Epithelial cell of proximal tubule (primary cell): ENCODE data around the gene CYTIP. TPM values are rescaled to one million over a fixed set of nuclear protein-coding genes. Genes with fewer than 3 reads are reported as not detected.
A peak's percentile ranks its signal among the peaks of the same experiment; 100 is the strongest.
"Not testable (repeated sequence)": the region's sequence is repeated elsewhere in the genome, so short reads cannot be mapped to it uniquely, and the experiment has no call there.

ENCODE experiments used
- DNase-seq: peaks from one replicate; pipeline ENCODE4 v3.0.0-alpha.2; 2011; ENCODE audit warnings: low read depth
- H3K4me3 ChIP-seq: 2 replicates; pipeline ENCODE4 v1.5.1; 2011; ENCODE audit warnings: low read depth, mild to moderate bottlenecking, low read length
- total RNA-seq: library from RNA; depleted of rRNA; stranded (reverse); fragments of >200 nt; gene quantifications from 2 replicates; pipeline ENCODE4 v1.2.3, GENCODE V29; 2015
- TF ChIP-seq, protein P1 (sequence below): conservative IDR thresholded peaks from 2 replicates; pipeline ENCODE4 v1.5.1; 2012; ENCODE audit warnings: low read depth, mild to moderate bottlenecking, low read length

The CYTIP gene
- total RNA-seq, 1 donor from 2014 or later: 1.3 TPM

DNA sequence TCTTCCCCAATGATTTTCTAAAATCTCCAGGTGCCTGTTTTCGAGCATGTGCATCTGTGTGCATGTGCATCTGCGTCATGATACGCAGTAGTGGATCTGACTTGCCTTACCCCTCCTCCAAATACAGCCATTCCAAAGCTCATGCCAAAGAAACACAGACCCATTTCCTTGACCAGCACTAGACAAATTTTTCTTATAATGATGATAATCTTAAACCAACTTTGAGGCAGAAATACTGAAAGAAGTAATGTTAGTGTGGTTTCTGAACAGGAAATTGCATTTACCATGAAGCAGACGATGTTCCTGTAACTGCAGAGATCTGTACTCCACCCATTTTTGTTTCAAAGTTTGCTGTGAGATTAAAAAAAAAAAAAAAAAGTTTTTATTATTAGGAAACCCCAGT is 25.6 kb downstream of the CYTIP start:
- DNase-seq: no peak
- H3K4me3 ChIP-seq: no peak overlapping the region
- TF ChIP-seq, protein P1, sequence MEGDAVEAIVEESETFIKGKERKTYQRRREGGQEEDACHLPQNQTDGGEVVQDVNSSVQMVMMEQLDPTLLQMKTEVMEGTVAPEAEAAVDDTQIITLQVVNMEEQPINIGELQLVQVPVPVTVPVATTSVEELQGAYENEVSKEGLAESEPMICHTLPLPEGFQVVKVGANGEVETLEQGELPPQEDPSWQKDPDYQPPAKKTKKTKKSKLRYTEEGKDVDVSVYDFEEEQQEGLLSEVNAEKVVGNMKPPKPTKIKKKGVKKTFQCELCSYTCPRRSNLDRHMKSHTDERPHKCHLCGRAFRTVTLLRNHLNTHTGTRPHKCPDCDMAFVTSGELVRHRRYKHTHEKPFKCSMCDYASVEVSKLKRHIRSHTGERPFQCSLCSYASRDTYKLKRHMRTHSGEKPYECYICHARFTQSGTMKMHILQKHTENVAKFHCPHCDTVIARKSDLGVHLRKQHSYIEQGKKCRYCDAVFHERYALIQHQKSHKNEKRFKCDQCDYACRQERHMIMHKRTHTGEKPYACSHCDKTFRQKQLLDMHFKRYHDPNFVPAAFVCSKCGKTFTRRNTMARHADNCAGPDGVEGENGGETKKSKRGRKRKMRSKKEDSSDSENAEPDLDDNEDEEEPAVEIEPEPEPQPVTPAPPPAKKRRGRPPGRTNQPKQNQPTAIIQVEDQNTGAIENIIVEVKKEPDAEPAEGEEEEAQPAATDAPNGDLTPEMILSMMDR: no peak

DNA sequence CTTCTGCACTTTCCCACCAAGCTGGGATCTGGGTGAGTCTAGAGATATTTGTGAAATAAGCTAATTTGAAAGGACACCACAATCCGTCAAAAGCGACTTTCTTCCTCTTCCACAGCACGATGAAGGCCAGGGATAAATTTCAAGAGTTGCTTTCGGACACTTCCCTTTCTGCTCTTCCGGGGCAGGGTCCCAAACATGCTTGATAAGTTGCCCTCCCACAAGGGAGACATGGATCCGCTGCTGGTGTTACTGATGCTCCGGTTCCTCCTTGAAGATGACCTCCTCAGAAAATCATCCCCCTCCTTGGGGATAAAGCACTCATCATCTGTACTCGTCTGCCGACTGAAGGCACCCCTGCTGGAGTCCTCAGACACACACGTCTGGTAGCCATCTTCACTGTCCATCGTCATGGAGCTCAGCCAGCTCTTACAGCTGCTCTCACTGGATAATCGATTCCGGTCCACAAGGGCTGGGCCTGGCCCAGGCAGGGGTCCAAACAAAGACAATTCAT is 28.2 kb downstream of the CYTIP start:
- DNase-seq: no peak
- TF ChIP-seq, protein P1: no peak
- no peak overlapping the region for H3K4me3 ChIP-seq

DNA sequence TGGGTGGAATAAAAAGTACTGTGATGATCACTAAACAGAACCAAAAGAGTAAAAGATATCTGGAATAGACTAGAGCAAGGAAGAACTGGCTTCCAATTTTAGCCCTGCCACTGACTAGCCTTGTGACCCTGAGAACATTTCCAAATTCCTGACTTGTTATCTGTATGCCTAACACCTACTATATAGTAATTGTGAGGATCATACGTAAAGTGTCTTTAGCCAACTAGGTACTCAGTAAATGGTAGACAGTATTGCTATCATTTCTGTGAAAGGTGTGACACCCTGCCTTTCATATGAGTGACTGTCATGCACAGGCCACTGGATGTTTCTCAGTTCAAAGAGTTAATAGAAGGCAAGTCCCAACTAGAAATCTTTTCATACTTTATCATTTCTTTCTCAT is 29.8 kb downstream of the CYTIP start:
- TF ChIP-seq, protein P1: no peak
- DNase-seq: no peak
- no peak overlapping the region for H3K4me3 ChIP-seq

DNA sequence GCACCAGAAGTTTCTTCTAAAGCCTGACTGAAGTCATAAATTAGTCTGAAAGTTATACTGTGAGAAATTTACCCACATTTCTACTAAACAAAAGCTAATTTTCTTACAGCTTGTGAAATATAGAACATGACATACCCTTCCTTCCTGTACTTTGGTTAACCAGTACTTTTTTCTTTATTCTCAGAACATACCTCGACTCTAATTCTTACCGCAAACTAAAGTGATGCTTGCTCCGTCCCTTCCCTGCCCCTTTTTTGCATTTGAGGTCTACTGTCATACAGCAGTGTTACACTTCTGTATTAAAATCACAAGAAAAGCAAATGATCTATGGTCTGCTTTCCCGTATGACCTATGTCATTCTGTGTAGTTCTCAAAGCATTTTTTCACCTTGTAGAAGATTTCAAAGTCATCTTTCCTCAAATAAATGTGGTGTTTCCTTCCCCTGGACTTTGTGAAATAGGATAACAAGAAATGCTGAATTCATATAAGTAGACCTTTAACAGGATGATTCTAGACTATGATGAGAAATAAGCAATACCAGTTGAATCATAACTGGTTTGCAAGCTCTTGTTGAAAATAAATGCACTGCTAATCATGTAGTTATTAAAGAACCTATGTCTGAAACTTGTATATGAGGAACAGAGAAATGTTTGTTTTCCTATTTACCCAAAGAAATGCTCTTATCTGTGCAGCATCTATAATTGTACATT is 30.4 kb downstream of the CYTIP start:
- no peak overlapping the region for H3K4me3 ChIP-seq
- DNase-seq: no peak
- TF ChIP-seq, protein P1: no peak

DNA sequence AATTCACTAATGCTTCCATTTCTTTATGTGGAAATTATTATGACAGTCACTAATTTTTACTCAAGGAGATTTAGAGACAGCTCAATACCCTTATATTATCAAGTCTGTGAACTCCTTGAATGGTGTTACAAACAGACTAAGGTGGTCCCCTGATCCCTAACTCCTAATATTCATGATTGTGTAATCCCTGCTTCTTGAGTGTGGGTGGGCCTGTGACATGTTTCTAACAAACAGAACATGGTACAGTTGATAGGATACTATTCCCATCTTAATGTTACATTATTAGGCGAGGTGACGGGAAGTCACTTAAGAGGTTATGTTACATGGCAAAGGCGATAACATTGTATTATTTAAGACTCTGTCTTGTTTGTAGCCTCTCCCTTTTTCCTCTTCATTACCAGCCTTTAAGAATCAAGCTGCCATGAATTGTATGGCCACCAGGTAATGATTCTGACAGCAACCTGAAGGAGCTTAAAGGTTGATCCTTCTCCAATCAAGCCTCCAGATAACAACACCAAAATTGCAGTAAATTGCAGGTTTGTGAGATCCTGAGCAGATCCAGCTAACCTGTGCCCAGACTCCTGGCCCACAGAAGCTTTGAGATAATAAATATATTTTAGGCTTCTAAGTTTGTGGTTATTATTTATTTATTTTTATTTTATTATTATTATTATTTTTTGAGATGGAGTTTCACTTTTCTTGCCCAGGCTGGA is 32.1 kb downstream of the CYTIP start:
- TF ChIP-seq, protein P1: no peak
- no peak overlapping the region for H3K4me3 ChIP-seq
- no peak for DNase-seq

DNA sequence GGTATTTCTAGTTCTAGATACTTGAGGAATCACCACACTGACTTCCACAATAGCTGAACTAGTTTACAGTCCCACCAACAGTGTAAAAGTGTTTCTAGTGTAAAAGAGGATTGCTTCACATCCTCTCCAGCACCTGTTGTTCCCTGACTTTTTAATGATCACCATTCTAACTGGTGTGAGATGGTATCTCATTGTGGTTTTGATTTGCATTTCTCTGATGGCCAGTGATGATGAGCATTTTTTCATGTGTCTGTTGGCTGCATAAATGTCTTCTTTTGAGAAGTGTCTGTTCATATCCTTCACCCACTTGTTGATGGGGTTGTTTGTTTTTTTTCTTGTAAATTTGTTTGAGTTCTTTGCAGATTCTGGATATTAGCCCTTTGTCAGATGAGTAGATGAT is 38.5 kb downstream of the CYTIP start:
- not testable (repeated sequence) for H3K4me3 ChIP-seq, DNase-seq

DNA sequence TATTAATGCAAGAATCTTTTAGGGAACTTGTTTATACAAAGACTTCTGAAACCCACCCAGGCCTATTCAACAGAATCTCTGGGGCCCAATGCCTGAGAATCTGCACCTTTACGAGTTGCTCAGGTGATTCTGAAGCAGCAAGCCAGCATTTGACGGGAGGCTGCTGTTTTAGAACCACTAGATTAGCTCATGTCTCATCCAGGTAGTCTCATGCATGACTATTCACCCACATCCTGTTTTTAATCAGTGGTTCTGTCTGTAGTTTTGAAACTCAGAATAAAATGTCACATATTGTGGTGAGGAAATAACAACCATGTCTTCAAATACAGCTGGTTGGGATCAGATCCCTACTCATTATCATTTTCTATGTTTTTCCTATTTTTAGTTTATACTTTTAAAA is 39.5 kb downstream of the CYTIP start:
- no peak overlapping the region for H3K4me3 ChIP-seq
- DNase-seq: peak; percentile 15
- TF ChIP-seq, protein P1: no peak

DNA sequence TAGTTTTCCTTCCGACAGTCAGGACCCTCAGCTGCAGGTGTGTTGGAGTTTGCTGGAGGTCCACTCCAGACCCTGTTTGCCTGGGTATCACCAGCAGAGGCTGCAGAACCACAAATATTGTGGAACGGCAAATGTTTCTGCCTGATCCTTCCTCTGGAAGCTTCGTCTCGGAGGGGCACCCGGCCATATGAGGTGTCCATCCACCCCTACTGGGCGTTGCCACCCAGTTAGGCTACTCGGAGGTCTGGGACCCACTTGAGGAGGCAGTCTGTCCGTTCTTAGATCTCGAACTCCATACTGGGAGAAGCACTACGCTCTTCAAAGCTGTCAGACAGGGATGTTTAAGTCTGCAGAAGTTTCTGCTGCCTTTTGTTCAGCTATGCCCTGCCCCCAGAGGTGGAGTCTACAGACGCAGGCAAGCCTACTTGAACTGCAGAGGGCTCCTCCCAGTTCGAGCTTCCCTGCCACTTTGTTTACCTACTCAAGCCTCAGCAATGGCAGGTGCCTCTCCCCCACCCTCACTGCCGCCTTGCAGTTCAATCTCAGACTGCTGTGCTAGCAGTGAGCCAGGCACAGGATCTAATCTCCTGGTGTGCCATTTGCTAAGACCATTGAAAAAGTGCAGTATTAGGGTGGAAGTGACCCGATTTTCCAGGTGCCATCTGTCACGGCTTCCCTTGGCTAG is 40.9 kb downstream of the CYTIP start:
- not testable (repeated sequence) for DNase-seq, H3K4me3 ChIP-seq
